HL-60/S4 (cell line): ENCODE measurements around the gene HMMR.
"Not testable (repeated sequence)": the region's sequence is repeated elsewhere in the genome, so short reads cannot be mapped to it uniquely, and the experiment has no call there.

Experiments
- in situ Hi-C: fragments of 300-500 bp; cut with MboI; formaldehyde crosslinking; loops from 2 replicates; pipeline ENCODE4 v1.14.3; 2022; ENCODE audit warnings: low sequenced_read_pairs

HMMR gene, protein sequence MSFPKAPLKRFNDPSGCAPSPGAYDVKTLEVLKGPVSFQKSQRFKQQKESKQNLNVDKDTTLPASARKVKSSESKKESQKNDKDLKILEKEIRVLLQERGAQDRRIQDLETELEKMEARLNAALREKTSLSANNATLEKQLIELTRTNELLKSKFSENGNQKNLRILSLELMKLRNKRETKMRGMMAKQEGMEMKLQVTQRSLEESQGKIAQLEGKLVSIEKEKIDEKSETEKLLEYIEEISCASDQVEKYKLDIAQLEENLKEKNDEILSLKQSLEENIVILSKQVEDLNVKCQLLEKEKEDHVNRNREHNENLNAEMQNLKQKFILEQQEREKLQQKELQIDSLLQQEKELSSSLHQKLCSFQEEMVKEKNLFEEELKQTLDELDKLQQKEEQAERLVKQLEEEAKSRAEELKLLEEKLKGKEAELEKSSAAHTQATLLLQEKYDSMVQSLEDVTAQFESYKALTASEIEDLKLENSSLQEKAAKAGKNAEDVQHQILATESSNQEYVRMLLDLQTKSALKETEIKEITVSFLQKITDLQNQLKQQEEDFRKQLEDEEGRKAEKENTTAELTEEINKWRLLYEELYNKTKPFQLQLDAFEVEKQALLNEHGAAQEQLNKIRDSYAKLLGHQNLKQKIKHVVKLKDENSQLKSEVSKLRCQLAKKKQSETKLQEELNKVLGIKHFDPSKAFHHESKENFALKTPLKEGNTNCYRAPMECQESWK

DNA sequence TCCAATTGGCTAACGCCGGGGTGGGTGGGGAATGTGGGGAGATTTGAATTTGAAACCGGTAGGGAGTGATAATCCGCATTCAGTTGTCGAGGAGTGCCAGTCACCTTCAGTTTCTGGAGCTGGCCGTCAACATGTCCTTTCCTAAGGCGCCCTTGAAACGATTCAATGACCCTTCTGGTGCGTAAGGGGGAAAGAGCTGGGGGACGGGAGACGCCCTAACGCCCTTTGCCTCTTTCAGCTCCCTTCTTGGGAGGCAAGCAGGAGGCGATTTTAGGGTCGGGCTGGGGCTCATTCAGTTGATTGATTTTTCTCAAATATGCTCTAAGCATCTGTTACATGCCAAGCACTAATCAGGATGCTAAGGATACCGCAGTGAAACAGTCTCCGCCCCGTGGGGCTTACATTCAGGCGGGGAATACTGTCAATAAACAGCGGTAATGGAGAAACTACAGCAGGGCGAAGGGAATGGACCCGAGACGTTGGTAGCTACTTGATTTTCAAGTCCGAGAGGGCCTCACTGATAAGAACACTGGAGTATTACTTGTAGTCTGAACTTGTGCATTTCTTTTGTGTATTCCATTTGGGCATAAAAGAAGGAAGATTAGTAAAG, at the start of gene HMMR:
HMMR (plus strand) TSS at position 71 of the 610 bp plus-strand sequence; CDS start at position 132, 61 bp downstream.
- in situ Hi-C loops, result no loop called here

DNA sequence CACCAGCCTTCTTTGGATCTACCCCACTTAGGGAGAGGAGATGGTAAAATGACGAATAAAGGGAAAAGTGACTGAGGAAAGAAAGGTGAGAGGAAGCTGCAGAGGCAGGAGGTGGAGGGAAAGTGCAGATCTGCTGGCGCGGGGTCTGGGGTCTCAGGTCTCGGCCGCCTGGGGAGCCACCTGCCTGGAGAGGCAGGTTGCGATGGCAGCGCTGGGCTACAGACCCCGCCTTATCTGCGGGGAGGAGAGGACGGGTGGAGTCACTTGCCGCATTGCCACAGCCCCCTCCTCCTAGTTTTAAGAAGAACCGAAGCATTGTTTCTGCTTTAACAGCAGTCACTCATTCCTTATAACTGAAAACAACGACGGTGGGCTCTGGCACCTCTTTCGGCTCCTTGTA, 44.8 kb upstream of the HMMR start:
- in situ Hi-C loops, result not testable (repeated sequence)

DNA sequence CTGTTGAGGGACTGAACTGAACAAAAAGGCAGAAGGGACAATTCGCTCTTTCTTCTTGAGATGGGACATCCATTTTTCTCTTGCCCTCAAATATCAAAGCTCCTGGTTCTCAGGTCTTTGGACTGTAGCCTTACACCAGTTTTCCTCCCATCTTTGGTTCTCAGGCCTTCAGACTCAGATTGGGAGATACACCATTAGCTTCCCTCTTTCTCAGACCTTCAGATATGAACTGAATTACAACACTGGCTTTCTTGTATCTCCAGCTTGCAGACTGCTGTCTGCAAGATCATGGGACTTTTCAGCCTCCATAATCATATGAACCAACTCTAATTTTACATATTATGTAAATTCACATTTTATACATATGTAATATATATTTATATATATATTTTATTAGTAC, 35.6 kb upstream of the HMMR start:
- in situ Hi-C loops, result no loop called here

DNA sequence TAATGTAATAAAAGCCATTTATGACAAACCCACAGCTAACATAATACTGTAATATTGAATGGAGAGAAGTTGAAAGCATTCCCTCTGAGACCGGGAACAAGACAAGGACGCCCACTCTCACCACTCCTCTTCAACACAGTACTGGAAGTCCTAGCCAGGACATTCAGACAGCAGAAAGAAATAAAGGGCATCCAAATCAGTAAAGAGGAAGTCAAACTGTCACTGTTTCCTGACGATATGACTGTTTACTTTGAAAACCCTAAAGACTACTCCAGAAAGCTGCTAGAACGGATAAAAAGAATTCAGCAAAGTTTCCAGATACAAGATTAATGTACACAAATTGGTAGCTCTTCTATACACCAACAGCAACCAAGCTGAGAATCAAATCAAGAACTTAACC, 34.3 kb upstream of the HMMR start:
- in situ Hi-C loops, result not testable (repeated sequence)

- in situ Hi-C loops, result no loop called here
These were observed 27.9 kb upstream of the HMMR start for GRCh38 chr5:163432544-163432943.

DNA sequence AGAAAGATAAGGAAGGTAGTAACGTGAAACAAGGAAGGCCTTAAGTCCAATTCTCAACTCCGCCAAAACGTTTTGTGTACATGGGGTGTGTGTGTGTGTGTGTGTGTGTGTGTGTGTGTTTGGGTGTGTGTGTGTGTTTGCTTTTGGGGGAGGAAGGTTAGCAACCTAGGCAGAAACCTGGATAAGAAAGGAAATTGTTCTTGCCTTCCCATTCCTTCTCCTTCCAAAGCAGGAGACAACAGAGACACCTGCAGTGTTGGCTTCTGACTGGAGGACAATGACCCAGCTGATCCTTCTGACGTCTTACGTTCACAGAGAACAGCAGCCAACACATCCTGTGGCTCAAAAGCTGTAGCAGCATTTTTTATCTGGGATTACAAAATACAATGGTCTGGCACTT, 27.2 kb upstream of the HMMR start:
- in situ Hi-C loops, result no loop called here

DNA sequence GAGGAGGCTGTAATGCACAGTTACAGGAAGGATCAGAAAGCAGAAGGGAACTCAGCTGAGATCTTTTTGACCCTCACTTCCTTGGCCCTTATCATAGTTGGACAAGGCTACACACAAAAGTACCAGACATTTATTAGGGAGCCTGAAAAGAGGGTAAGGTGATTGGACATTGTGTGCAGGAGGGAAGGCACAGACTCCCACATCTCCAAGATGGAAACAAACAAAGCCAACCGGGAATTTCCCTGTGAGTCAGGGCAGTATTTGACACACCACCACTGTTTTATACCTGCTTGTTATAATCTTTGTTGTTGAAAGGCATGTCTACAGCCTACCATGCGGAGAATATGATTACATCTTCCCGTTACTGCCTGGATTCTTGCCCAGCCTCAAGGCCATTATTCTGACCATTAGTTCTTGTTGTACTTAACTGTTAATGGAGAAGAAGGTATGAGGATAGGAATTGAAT, 26.0 kb upstream of the HMMR start:
- in situ Hi-C loops, result no loop called here

GRCh38 chr5:163436515-163436914, 23.9 kb upstream of the HMMR start:
- in situ Hi-C loops, result no loop called here

- in situ Hi-C loops, result no loop called here
These were observed 23.5 kb upstream of the HMMR start for GRCh38 chr5:163437011-163437308.

DNA sequence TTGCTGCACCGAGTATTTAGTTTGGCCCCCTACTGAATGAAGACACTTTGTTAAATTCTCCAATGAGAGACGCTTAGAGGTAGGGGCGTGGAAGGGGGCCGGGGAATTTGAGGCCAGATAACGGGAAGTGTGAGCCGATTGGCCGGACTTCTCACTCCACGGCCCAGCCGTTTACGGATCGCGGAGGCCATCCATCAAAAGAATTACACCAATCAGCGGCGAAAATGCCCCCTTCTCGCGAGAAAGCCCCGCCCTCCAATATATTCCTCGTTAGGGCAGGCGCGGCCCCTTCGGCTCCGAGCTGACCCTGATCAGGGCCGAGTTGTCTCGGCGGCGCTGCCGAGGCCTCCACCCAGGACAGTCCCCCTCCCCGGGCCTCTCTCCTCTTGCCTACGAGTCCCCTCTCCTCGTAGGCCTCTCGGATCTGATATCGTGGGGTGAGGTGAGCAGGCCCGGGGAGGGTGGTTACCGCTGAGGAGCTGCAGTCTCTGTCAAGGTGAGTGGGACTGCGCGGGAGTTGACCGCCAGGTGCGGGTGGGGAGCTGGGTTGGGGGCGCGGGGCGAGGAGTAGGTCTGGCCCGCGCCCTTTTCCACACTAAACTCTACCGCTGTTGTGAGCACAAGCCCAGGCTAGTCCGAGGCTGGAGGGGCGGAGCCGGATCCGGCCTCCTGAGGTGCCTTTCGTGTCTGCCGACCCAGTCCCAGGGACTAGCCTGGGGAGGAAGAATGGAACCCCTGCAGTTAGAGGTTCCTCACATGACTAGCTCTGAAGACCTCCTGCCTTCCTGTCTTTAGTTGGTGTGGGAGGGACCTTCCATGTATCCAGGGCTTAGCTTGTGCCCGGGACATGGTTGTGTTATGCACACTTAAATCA, 22.9 kb upstream of the HMMR start, which contains the start of gene CCNG1:
CCNG1 (plus strand) TSS at position 287 of the 874 bp plus-strand sequence. CDS start 1,662 bp downstream, outside the sequence.
- in situ Hi-C loops, result no loop called here

DNA sequence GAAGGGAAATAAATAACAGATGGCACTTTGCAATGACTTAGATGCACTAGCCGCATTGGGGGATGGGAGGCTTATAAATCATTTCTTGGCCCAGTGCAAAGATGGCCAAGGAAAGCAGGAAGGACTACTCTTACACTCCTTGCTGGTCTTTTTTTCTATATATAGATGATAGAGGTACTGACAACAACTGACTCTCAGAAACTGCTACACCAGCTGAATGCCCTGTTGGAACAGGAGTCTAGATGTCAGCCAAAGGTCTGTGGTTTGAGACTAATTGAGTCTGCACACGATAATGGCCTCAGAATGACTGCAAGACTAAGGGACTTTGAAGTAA, 21.4 kb upstream of the HMMR start:
- in situ Hi-C loops, result no loop called here

GRCh38 chr5:163440954-163441353, 19.5 kb upstream of the HMMR start:
- in situ Hi-C loops, result no loop called here

- in situ Hi-C loops, result no loop called here
These were observed 15.9 kb upstream of the HMMR start for GRCh38 chr5:163444526-163444925.

GRCh38 chr5:163445345-163445744, 15.1 kb upstream of the HMMR start:
- in situ Hi-C loops, result no loop called here

- in situ Hi-C loops, result no loop called here
These were observed 13.2 kb upstream of the HMMR start for GRCh38 chr5:163447191-163447590.

DNA sequence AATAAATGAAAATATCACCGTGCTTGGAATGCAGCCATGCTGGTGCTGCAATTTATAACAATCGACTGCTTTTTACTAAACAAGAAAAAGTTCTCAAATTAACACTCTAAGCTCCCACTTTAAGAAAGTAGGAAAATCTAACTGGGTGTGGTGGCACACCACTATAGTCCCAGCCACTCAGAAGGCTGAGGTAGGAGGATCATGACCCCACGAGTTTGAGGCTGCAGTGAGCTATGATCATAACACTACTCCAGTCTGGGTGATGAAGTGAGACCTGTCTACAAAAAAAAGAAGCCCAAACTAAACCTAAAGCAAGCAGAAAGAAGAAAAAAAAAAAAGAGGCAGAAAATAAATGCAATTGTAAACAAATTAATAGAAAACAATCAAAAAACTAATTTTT, 12.6 kb upstream of the HMMR start:
- in situ Hi-C loops, result no loop called here

- in situ Hi-C loops, result no loop called here
These were observed 11.9 kb upstream of the HMMR start for GRCh38 chr5:163448491-163448890.

DNA sequence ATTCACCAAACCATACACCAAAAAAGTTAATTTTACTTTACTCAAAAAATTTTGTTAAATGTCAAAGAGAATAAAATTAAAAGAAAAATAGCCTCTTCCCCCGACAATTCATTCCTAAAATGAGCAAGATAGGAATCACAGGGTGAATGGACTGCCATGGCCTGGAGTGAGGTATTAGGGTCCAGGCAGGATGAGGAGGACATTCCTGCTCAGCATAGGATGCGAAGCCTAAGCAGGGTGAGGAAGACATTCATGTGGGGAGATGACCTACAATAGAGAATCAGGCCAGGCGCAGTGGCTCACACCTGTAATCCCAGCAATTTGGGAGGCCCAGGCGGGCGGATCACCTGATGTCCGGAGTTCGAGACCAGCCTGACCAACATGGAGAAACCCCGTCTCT, 8.9 kb upstream of the HMMR start:
- in situ Hi-C loops, result no loop called here

DNA sequence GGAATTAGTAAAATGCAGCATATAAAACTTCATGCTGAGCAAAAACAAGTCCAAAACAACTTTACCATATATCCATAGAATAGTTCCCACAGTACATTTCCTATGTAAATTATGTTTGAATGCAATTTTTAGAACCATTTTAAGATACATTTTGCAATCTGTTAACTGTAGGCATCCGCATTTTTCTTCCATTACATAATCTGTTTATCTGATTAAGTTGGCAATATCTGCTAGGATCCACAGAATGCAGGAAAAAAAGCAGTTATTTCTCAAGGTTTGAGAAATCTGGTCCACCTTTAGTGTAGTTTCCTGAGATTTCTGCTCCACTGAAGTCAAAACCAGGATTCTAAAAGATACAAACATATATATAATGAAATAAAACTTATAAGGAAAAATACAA, 6.7 kb upstream of the HMMR start:
- in situ Hi-C loops, result no loop called here

DNA sequence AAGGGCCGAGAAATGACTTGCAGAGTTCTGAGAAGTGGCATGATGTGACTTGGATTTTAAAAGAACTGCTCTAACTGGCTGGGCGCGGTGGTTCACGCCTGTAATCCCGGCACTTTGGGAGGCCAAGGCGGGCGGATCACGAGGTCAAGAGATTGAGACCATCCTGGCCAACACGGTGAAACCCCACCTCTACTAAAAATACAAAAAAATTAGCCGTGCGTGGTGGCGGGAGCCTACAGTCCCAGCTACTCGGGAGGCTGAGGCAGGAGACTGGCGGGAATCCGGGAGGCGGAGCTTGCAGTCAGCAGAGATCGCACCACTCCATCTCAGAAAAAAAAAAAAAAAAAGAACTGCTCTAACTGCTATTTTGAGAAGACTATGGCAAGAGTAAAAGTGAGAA, 5.0 kb upstream of the HMMR start:
- in situ Hi-C loops, result not testable (repeated sequence)

DNA sequence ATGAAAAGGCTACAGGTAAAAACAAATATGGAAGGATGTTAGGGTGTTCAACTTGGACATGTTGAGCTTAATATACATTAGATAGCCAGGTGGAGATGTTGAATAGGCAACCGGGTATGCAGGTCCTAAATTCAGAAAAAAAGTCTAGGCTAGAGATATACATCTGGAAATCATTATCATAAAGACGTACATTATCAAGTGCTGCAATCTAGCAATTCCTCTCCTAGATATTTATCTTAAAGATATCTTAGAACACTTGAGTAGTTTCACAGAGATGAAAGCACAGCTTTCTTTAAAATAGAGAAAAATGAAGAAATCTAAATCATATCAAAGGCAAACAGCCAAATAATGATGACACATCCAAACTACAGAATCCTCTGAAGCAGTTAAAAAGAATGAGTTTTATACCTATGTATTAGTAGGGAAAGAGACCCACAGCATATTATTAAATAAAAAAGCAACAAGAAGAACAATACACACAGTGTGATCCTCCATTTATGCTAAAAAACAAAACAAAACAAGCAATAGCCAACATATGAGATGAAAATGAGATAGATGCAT, 4.3 kb upstream of the HMMR start:
- in situ Hi-C loops, result no loop called here
